Forelimb muscle (tissue), 1 donor: ENCODE results near the gene ATG10. TPM values are rescaled to one million over a fixed set of nuclear protein-coding genes. Genes with fewer than 3 reads are reported as not detected.
"Not testable (repeated sequence)": the region's sequence is repeated elsewhere in the genome, so short reads cannot be mapped to it uniquely, and the experiment has no call there.

ENCODE experiments used
- DNase-seq: peaks from one replicate; pipeline ENCODE4 v3.0.0-alpha.2; 2013; ENCODE audit warnings: low read depth
- polyA plus RNA-seq: library from polyadenylated mRNA; unstranded; fragments of 120-200 nt; gene quantifications from one replicate; pipeline ENCODE4 v1.2.1, GENCODE V29; 2013; ENCODE audit not compliant: insufficient read length

The ATG10 gene
- polyA plus RNA-seq, 1 donor = 7.8 TPM

GRCh38 chr5:82119889-82120288, 148.1 kb downstream of the ATG10 start:
- no peak for DNase-seq

GRCh38 chr5:82129723-82130285, 158.0 kb downstream of the ATG10 start:
- no peak for DNase-seq

- no peak for DNase-seq
Measured at GRCh38 chr5:82130602-82131001, 158.8 kb downstream of the ATG10 start.

- DNase-seq = no peak
Measured at GRCh38 chr5:82137205-82137604, 165.4 kb downstream of the ATG10 start.

GRCh38 chr5:82139837-82140236, 168.0 kb downstream of the ATG10 start:
- not testable (repeated sequence) for DNase-seq

- no peak for DNase-seq
Measured at GRCh38 chr5:82142217-82142841, 170.5 kb downstream of the ATG10 start.

GRCh38 chr5:82142928-82143577, 171.2 kb downstream of the ATG10 start:
- no peak for DNase-seq

- no peak for DNase-seq
Measured at GRCh38 chr5:82147860-82148573, 176.2 kb downstream of the ATG10 start.

- DNase-seq = no peak
Measured at GRCh38 chr5:82149434-82149833, 177.6 kb downstream of the ATG10 start.

- no peak for DNase-seq
Measured at GRCh38 chr5:82150559-82150958, 178.7 kb downstream of the ATG10 start.

- DNase-seq = no peak
Measured at GRCh38 chr5:82151204-82151603, 179.4 kb downstream of the ATG10 start.

- DNase-seq = no peak
Measured at GRCh38 chr5:82151662-82152061, 179.8 kb downstream of the ATG10 start.

- no peak for DNase-seq
Measured at GRCh38 chr5:82152978-82153481, 181.2 kb downstream of the ATG10 start.

- no peak for DNase-seq
Measured at GRCh38 chr5:82154776-82155175, 183.0 kb downstream of the ATG10 start.

GRCh38 chr5:82155305-82155704, 183.5 kb downstream of the ATG10 start:
- no peak for DNase-seq

- DNase-seq = no peak
Measured at GRCh38 chr5:82156874-82157273, 185.1 kb downstream of the ATG10 start.

GRCh38 chr5:82158755-82159413, 187.1 kb downstream of the ATG10 start:
- no peak for DNase-seq

- no peak for DNase-seq
Measured at GRCh38 chr5:82160948-82161347, 189.1 kb downstream of the ATG10 start.

GRCh38 chr5:82162573-82162972, 190.8 kb downstream of the ATG10 start:
- DNase-seq = no peak

- DNase-seq = no peak
Measured at GRCh38 chr5:82163452-82164175, 191.8 kb downstream of the ATG10 start.
